ENCODE data around the gene USHBP1. TPM values are rescaled to one million over a fixed set of nuclear protein-coding genes. Genes with fewer than 3 reads are reported as not detected.

Gene USHBP1
- polyA plus RNA-seq, 2 of the 4 experiments (the other 2 are of a cell fraction): 0.03 TPM; not detected in 1

Other genes with a start within 250 kb of the USHBP1 start
- 0.03 and 0.12 TPM in 2 replicates for gene CPAMD8, start 237.9 kb downstream of the USHBP1 start, polyA plus RNA-seq (2011; rRNA removed)
- not detected in 3 replicates for gene CPAMD8, start 237.9 kb downstream of the USHBP1 start, polyA plus RNA-seq (2017; fragmentation: RNase III; extraction: RNeasy Plus Mini Kit Qiagen cat#74134 plus additional on column Dnase treatment)
- gene HAUS8, start 189.3 kb downstream of the USHBP1 start, polyA plus RNA-seq (2011; rRNA removed): 13.9 and 15.1 TPM in 2 replicates
- gene HAUS8, start 189.3 kb downstream of the USHBP1 start, polyA plus RNA-seq (2017; fragmentation: RNase III; extraction: RNeasy Plus Mini Kit Qiagen cat#74134 plus additional on column Dnase treatment): 15.9 to 16.6 TPM (median 16.2 TPM) in 3 replicates
- 13.0 and 18.9 TPM in 2 replicates for gene MYO9B, start 189.0 kb downstream of the USHBP1 start, polyA plus RNA-seq (2011; rRNA removed)
- 23.9 to 28.1 TPM (median 27.7 TPM) in 3 replicates for gene MYO9B, start 189.0 kb downstream of the USHBP1 start, polyA plus RNA-seq (2017; fragmentation: RNase III; extraction: RNeasy Plus Mini Kit Qiagen cat#74134 plus additional on column Dnase treatment)
- gene USE1, start 49.4 kb downstream of the USHBP1 start, polyA plus RNA-seq (2011; rRNA removed): 10.1 and 10.2 TPM in 2 replicates
- gene USE1, start 49.4 kb downstream of the USHBP1 start, polyA plus RNA-seq (2017; fragmentation: RNase III; extraction: RNeasy Plus Mini Kit Qiagen cat#74134 plus additional on column Dnase treatment): 15.5 to 18.4 TPM (median 16.5 TPM) in 3 replicates
- 5.5 and 8.5 TPM in 2 replicates for gene OCEL1, start 38.5 kb downstream of the USHBP1 start, polyA plus RNA-seq (2011; rRNA removed)
- gene OCEL1, start 38.5 kb downstream of the USHBP1 start, polyA plus RNA-seq (2017; fragmentation: RNase III; extraction: RNeasy Plus Mini Kit Qiagen cat#74134 plus additional on column Dnase treatment): 6.0 to 10.7 TPM (median 9.2 TPM) in 3 replicates
- gene NR2F6, start 18.8 kb downstream of the USHBP1 start, polyA plus RNA-seq (2011; rRNA removed): 30.4 and 31.9 TPM in 2 replicates
- gene NR2F6, start 18.8 kb downstream of the USHBP1 start, polyA plus RNA-seq (2017; fragmentation: RNase III; extraction: RNeasy Plus Mini Kit Qiagen cat#74134 plus additional on column Dnase treatment): 37.7 to 42.4 TPM (median 42.1 TPM) in 3 replicates
- gene BABAM1, start 2.7 kb upstream of the USHBP1 start, polyA plus RNA-seq (2011; rRNA removed): 52.1 and 56.0 TPM in 2 replicates
- 64.0 to 67.6 TPM (median 65.7 TPM) in 3 replicates for gene BABAM1, start 2.7 kb upstream of the USHBP1 start, polyA plus RNA-seq (2017; fragmentation: RNase III; extraction: RNeasy Plus Mini Kit Qiagen cat#74134 plus additional on column Dnase treatment)
- 0.45 and 0.56 TPM in 2 replicates for gene ANKLE1, start 17.2 kb upstream of the USHBP1 start, polyA plus RNA-seq (2011; rRNA removed)
- gene ANKLE1, start 17.2 kb upstream of the USHBP1 start, polyA plus RNA-seq (2017; fragmentation: RNase III; extraction: RNeasy Plus Mini Kit Qiagen cat#74134 plus additional on column Dnase treatment): 0.74 to 1.2 TPM (median 1.0 TPM) in 3 replicates
- gene ABHD8, start 38.7 kb upstream of the USHBP1 start, polyA plus RNA-seq (2011; rRNA removed): 2.3 TPM in 2 replicates
- gene ABHD8, start 38.7 kb upstream of the USHBP1 start, polyA plus RNA-seq (2017; fragmentation: RNase III; extraction: RNeasy Plus Mini Kit Qiagen cat#74134 plus additional on column Dnase treatment): 3.1 to 4.4 TPM (median 4.2 TPM) in 3 replicates
- 28.1 and 30.5 TPM in 2 replicates for gene MRPL34, start 41.1 kb upstream of the USHBP1 start, polyA plus RNA-seq (2011; rRNA removed)
- 50.6 to 56.1 TPM (median 54.9 TPM) in 3 replicates for gene MRPL34, start 41.1 kb upstream of the USHBP1 start, polyA plus RNA-seq (2017; fragmentation: RNase III; extraction: RNeasy Plus Mini Kit Qiagen cat#74134 plus additional on column Dnase treatment)
- 27.5 and 35.5 TPM in 2 replicates for gene DDA1, start 44.8 kb upstream of the USHBP1 start, polyA plus RNA-seq (2011; rRNA removed)
- 53.5 to 62.1 TPM (median 58.5 TPM) in 3 replicates for gene DDA1, start 44.8 kb upstream of the USHBP1 start, polyA plus RNA-seq (2017; fragmentation: RNase III; extraction: RNeasy Plus Mini Kit Qiagen cat#74134 plus additional on column Dnase treatment)
- 2.2 and 2.4 TPM in 2 replicates for gene ANO8, start 70.1 kb upstream of the USHBP1 start, polyA plus RNA-seq (2011; rRNA removed)
- gene ANO8, start 70.1 kb upstream of the USHBP1 start, polyA plus RNA-seq (2017; fragmentation: RNase III; extraction: RNeasy Plus Mini Kit Qiagen cat#74134 plus additional on column Dnase treatment): 3.9 to 5.5 TPM (median 5.1 TPM) in 3 replicates
- gene GTPBP3, start 72.8 kb upstream of the USHBP1 start, polyA plus RNA-seq (2011; rRNA removed): 9.5 and 10.6 TPM in 2 replicates
- gene GTPBP3, start 72.8 kb upstream of the USHBP1 start, polyA plus RNA-seq (2017; fragmentation: RNase III; extraction: RNeasy Plus Mini Kit Qiagen cat#74134 plus additional on column Dnase treatment): 17.9 to 21.7 TPM (median 19.3 TPM) in 3 replicates
- not detected in 2 replicates for gene PLVAP, start 112.6 kb upstream of the USHBP1 start, polyA plus RNA-seq (2011; rRNA removed)
- gene PLVAP, start 112.6 kb upstream of the USHBP1 start, polyA plus RNA-seq (2017; fragmentation: RNase III; extraction: RNeasy Plus Mini Kit Qiagen cat#74134 plus additional on column Dnase treatment): not detected in 3 replicates
- gene CCDC194, start 129.5 kb upstream of the USHBP1 start, polyA plus RNA-seq (2011; rRNA removed): not detected in 2 replicates
- not detected in 3 replicates for gene CCDC194, start 129.5 kb upstream of the USHBP1 start, polyA plus RNA-seq (2017; fragmentation: RNase III; extraction: RNeasy Plus Mini Kit Qiagen cat#74134 plus additional on column Dnase treatment)
- 0.24 and 0.26 TPM in 2 replicates for gene BST2, start 140.9 kb upstream of the USHBP1 start, polyA plus RNA-seq (2011; rRNA removed)
- 0.12 to 0.18 TPM in 2 of 3 replicates, not detected in the other for gene BST2, start 140.9 kb upstream of the USHBP1 start, polyA plus RNA-seq (2017; fragmentation: RNase III; extraction: RNeasy Plus Mini Kit Qiagen cat#74134 plus additional on column Dnase treatment)
- gene MVB12A, start 155.3 kb upstream of the USHBP1 start, polyA plus RNA-seq (2011; rRNA removed): 18.3 and 19.1 TPM in 2 replicates
- gene MVB12A, start 155.3 kb upstream of the USHBP1 start, polyA plus RNA-seq (2017; fragmentation: RNase III; extraction: RNeasy Plus Mini Kit Qiagen cat#74134 plus additional on column Dnase treatment): 26.8 to 30.2 TPM (median 27.7 TPM) in 3 replicates
- gene TMEM221, start 183.9 kb upstream of the USHBP1 start, polyA plus RNA-seq (2011; rRNA removed): 0.61 and 0.78 TPM in 2 replicates
- gene TMEM221, start 183.9 kb upstream of the USHBP1 start, polyA plus RNA-seq (2017; fragmentation: RNase III; extraction: RNeasy Plus Mini Kit Qiagen cat#74134 plus additional on column Dnase treatment): 0.52 to 0.90 TPM (median 0.62 TPM) in 3 replicates
- not detected in 2 replicates for gene NXNL1, start 196.2 kb upstream of the USHBP1 start, polyA plus RNA-seq (2011; rRNA removed)
- gene NXNL1, start 196.2 kb upstream of the USHBP1 start, polyA plus RNA-seq (2017; fragmentation: RNase III; extraction: RNeasy Plus Mini Kit Qiagen cat#74134 plus additional on column Dnase treatment): not detected in 3 replicates
- 1.8 and 2.7 TPM in 2 replicates for gene SLC27A1, start 205.8 kb upstream of the USHBP1 start, polyA plus RNA-seq (2011; rRNA removed)
- gene SLC27A1, start 205.8 kb upstream of the USHBP1 start, polyA plus RNA-seq (2017; fragmentation: RNase III; extraction: RNeasy Plus Mini Kit Qiagen cat#74134 plus additional on column Dnase treatment): 1.9 to 2.6 TPM (median 2.5 TPM) in 3 replicates
- 24.9 and 28.8 TPM in 2 replicates for gene PGLS, start 246.9 kb upstream of the USHBP1 start, polyA plus RNA-seq (2011; rRNA removed)
- gene PGLS, start 246.9 kb upstream of the USHBP1 start, polyA plus RNA-seq (2017; fragmentation: RNase III; extraction: RNeasy Plus Mini Kit Qiagen cat#74134 plus additional on column Dnase treatment): 37.2 to 49.4 TPM (median 45.7 TPM) in 3 replicates